ENCODE results near the gene PRMT3.

GRCh38 chr11:20551096-20551495 lies 163.6 kb downstream of the PRMT3 start:
- no peak for TF ChIP-seq POLR2A (IDR thresholded peaks at IDR 0.05; ENCODE audit: low read depth, low read length)
- no peak for TF ChIP-seq CTCF (IDR thresholded peaks at IDR 0.05; ENCODE audit: extremely low read depth in 1 of 2, insufficient read depth in 1 of 2, low read depth in 1 of 2, low read length in 2 of 2)
- no peak for TF ChIP-seq JUN (IDR thresholded peaks at IDR 0.05; ENCODE audit: borderline replicate concordance, insufficient read depth, insufficient read length, low read depth)
- no peak for TF ChIP-seq EZH2 (IDR thresholded peaks at IDR 0.05; ENCODE audit: borderline replicate concordance, low read depth, low read length, severe bottlenecking)
